Spleen (tissue), 7 donors: Measurements from ENCODE around the gene PHOSPHO2.

Source experiments
- POLR2A ChIP-seq, 3 donors: fragments of 450-650 bp; IDR thresholded peaks; one replicate each; pipeline ENCODE4 v1.5.1; 2017; ENCODE audit warnings: antibody characterized with exemption in 3 of 3, mild to moderate bottlenecking in 1 of 3
- POLR2AphosphoS5 ChIP-seq, 3 donors: sonication (generic); formaldehyde crosslinking; IDR thresholded peaks; one replicate each; pipeline ENCODE4 v1.5.1; 2017; ENCODE audit warnings: antibody characterized with exemption in 3 of 3
- TF ChIP-seq, protein P1 (sequence below), 11 experiments: fragments of 200-600 bp in 7 of 11; fragments of 450-650 bp in 4 of 11; sonication (generic) in 4 of 11; IDR thresholded peaks in 8 of 11; conservative IDR thresholded peaks in 3 of 11; 1 replicate in 7 of 11; 2 replicates in 4 of 11; pipeline versions ENCODE4 v1.4.0 to v1.8.0; 2016 to 2021; ENCODE audit warnings: antibody characterized with exemption in 11 of 11, inconsistent platforms in 4 of 11, mild to moderate bottlenecking in 1 of 11
- donor health status: DM: no; HTN: no; CAD: no; lungs with moderate emphysema.
- donor health status: DM: no; HTN: no; CAD: no.
- donor health status: DM: no; HTN: no; CAD: no.

DNA sequence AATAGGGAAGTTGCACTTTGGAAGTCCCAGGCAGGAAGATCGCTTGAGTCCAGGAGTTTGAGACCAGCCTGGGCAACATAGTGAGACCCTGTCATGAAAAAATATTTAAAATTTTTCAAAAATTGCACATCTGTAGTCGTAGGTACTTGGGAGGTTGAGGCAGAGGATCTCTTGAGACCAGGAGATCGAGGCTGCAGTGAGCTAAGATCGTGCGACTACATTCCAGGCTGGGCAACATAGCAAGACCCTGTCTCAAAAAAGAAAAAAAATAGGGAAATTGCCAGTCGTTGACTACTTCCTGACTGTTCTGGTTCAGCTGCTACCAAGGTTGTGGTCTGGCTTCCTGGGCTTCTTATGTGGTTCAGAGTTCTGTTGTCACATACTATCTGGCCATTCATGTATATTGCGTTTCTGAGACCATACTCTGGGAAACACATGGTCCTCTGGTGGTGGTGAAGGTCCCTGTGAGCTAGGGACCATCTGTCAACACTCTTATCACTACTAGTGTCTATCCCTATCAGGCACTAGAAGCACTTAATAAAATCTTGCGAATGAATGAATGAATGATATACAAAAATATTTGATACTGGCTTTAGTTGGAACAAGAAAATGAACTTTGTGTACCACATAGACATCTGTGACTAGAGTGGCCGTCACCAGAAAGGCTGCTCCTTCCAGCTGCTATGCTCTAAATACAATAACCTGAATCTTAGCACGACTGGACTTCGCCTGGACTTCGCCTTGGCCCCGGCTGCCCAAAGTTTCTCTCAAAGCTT is 38.5 kb downstream of the PHOSPHO2 start:
- TF ChIP-seq POLR2A (IDR thresholded peaks at IDR 0.05) (no peak), POLR2AphosphoS5 (IDR thresholded peaks at IDR 0.05) (no peak)
- TF ChIP-seq, protein P1, sequence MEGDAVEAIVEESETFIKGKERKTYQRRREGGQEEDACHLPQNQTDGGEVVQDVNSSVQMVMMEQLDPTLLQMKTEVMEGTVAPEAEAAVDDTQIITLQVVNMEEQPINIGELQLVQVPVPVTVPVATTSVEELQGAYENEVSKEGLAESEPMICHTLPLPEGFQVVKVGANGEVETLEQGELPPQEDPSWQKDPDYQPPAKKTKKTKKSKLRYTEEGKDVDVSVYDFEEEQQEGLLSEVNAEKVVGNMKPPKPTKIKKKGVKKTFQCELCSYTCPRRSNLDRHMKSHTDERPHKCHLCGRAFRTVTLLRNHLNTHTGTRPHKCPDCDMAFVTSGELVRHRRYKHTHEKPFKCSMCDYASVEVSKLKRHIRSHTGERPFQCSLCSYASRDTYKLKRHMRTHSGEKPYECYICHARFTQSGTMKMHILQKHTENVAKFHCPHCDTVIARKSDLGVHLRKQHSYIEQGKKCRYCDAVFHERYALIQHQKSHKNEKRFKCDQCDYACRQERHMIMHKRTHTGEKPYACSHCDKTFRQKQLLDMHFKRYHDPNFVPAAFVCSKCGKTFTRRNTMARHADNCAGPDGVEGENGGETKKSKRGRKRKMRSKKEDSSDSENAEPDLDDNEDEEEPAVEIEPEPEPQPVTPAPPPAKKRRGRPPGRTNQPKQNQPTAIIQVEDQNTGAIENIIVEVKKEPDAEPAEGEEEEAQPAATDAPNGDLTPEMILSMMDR (IDR thresholded peaks at IDR 0.05 in 8 of 11, conservative IDR thresholded peaks at IDR 0.05 in 3 of 11): no peak
